Tibial nerve (tissue), 4 donors: Measurements from ENCODE around the gene PLCB2. TPM values are rescaled to one million over a fixed set of nuclear protein-coding genes. Genes with fewer than 3 reads are reported as not detected.

Experiments
- DNase-seq, 2 donors: peaks; one replicate each; pipeline ENCODE4 v3.0.0-alpha.2; 2019; ENCODE audit warnings: low spot score in 2 of 2
- H3K27ac ChIP-seq, 4 donors: fragments of 200-600 bp; sonication (generic) in 3 of 4; one replicate each; pipeline ENCODE4 v1.5.1; 2017 to 2019; ENCODE audit warnings: mild to moderate bottlenecking in 1 of 4
- H3K27me3 ChIP-seq, 2 donors: fragments of 200-600 bp; sonication (generic) in 1 of 2; one replicate each; pipeline versions ENCODE4 v1.5.1 to v1.6.0; 2017 to 2019
- H3K36me3 ChIP-seq, 3 donors: fragments of 200-600 bp; sonication (generic); one replicate each; pipeline ENCODE4 v1.5.1; 2018 to 2019
- H3K4me1 ChIP-seq, 4 donors: fragments of 200-600 bp; sonication (generic) in 3 of 4; one replicate each; pipeline ENCODE4 v1.5.1; 2017 to 2019
- H3K4me3 ChIP-seq, 4 donors: fragments of 200-600 bp; sonication (generic) in 3 of 4; one replicate each; pipeline ENCODE4 v1.5.1; 2017 to 2019; ENCODE audit warnings: mild to moderate bottlenecking in 1 of 4, moderate library complexity in 1 of 4
- H3K9me3 ChIP-seq, 4 donors: fragments of 200-600 bp; sonication (generic) in 3 of 4; one replicate each; pipeline ENCODE4 v1.5.1; 2017 to 2019
- CTCF ChIP-seq, 5 experiments: fragments of 200-600 bp in 3 of 5; fragments of 450-650 bp in 2 of 5; sonication (generic) in 3 of 5; IDR thresholded peaks; one replicate each; pipeline ENCODE4 v1.5.1; 2016 to 2019; ENCODE audit warnings: antibody characterized with exemption in 5 of 5, mild to moderate bottlenecking in 3 of 5, moderate library complexity in 2 of 5
- EP300 ChIP-seq, 2 donors: sonication (generic); formaldehyde crosslinking; IDR thresholded peaks; one replicate each; pipeline ENCODE4 v1.6.1; 2017; ENCODE audit warnings: antibody characterized with exemption in 2 of 2, mild to moderate bottlenecking in 1 of 2
- POLR2A ChIP-seq, 2 donors: fragments of 450-650 bp; IDR thresholded peaks; one replicate each; pipeline ENCODE4 v1.6.1; 2017; ENCODE audit warnings: antibody characterized with exemption in 2 of 2, mild to moderate bottlenecking in 2 of 2, moderate library complexity in 2 of 2
- WGBS, 2 donors: methylation state at CpG; one replicate each; pipeline ENCODE4 v1.1.5; 2018; 5-methylcytosine and 5-hydroxymethylcytosine counted together
- total RNA-seq, 4 donors: library from RNA; depleted of rRNA; stranded (reverse); fragments of >200 nt; gene quantifications; one replicate each; pipeline ENCODE4 v1.1.0, GENCODE V29; 2016

Gene PLCB2
- total RNA-seq, 4 donors from 2014 or later: 14.9 to 42.3 (median 17.0) TPM

GRCh38 chr15:40240619-40241221 is 67.0 kb downstream of the PLCB2 start:
- WGBS, 2 donors: 78 to 92% methylated on average over 9 to 10 of the region's 10 CpGs
- H3K27ac ChIP-seq: no peak overlapping the region
- no peak overlapping the region for H3K4me3 ChIP-seq
- DNase-seq: no peak
- no peaks in the 10 kb centered on the region for H3K9me3 ChIP-seq
- H3K27me3 ChIP-seq: peaks cover 0 to 25% of the 10 kb centered on the region in 2 donors
- peaks cover 0 to 13% (median 4%) of the 10 kb centered on the region in 4 donors for H3K4me1 ChIP-seq
- H3K36me3 ChIP-seq: no peaks in the 10 kb centered on the region
- no peak for TF ChIP-seq CTCF (IDR thresholded peaks at IDR 0.05)
- no peak for TF ChIP-seq POLR2A (IDR thresholded peaks at IDR 0.05)
- TF ChIP-seq EP300 (IDR thresholded peaks at IDR 0.05): no peak

- WGBS, 2 donors: 70 to 83% methylated on average over 12 of the region's 19 CpGs
- DNase-seq: no peak
- Histone ChIP-seq H3K4me3 (no peak overlapping the region), H3K36me3 (no peaks in the 10 kb centered on the region), H3K4me1 (peaks cover 0 to 13% (median 4%) of the 10 kb centered on the region in 4 donors), H3K27me3 (peaks cover 0 to 25% of the 10 kb centered on the region in 2 donors), H3K27ac (no peak overlapping the region), H3K9me3 (no peaks in the 10 kb centered on the region)
- TF ChIP-seq EP300 (IDR thresholded peaks at IDR 0.05) (no peak), POLR2A (IDR thresholded peaks at IDR 0.05) (no peak), CTCF (IDR thresholded peaks at IDR 0.05) (no peak)
Observed at GRCh38 chr15:40239693-40240618, 67.8 kb downstream of the PLCB2 start.

- no peak for DNase-seq
- peaks cover 0 to 13% (median 4%) of the 10 kb centered on the region in 4 donors for H3K4me1 ChIP-seq
- H3K27ac ChIP-seq: no peak overlapping the region
- H3K4me3 ChIP-seq: peak overlapping the region in 1 of 4 donors; percentile 40
- 18 to 31% methylated on average over 5 of the region's 5 CpGs for WGBS, 2 donors
- no peaks in the 10 kb centered on the region for H3K36me3 ChIP-seq
- TF ChIP-seq POLR2A (IDR thresholded peaks at IDR 0.05): no peak
- no peak for TF ChIP-seq EP300 (IDR thresholded peaks at IDR 0.05)
- no peak for TF ChIP-seq CTCF (IDR thresholded peaks at IDR 0.05)
- no peaks in the 10 kb centered on the region for H3K9me3 ChIP-seq
- peaks cover 0 to 25% of the 10 kb centered on the region in 2 donors for H3K27me3 ChIP-seq
Observed at GRCh38 chr15:40239404-40239692, 68.4 kb downstream of the PLCB2 start.

GRCh38 chr15:40238532-40239403 is 69.0 kb downstream of the PLCB2 start, which contains the start of gene PAK6:
PAK6 (plus strand) TSS chr15:40239063; CDS start chr15:40264786, 25,723 bp downstream.
- H3K4me3 ChIP-seq: peak within 1 kb of the TSS in 1 of 4 donors; percentile 40
- peaks cover 0 to 25% of the 10 kb centered on the region in 2 donors for H3K27me3 ChIP-seq
- peaks cover 0 to 13% (median 4%) of the 10 kb centered on the region in 4 donors for H3K4me1 ChIP-seq
- 9% methylated on average over 27 to 39 of the region's 39 CpGs for WGBS, 2 donors
- H3K9me3 ChIP-seq: no peaks in the 10 kb centered on the region
- no peak within 1 kb of the TSS for H3K27ac ChIP-seq
- H3K36me3 ChIP-seq: no peaks in the 10 kb centered on the region
- TF ChIP-seq POLR2A (IDR thresholded peaks at IDR 0.05) (no peak), CTCF (IDR thresholded peaks at IDR 0.05) (no peak), EP300 (IDR thresholded peaks at IDR 0.05) (no peak)
- no peak for DNase-seq

Other genes with a start within 250 kb of the PLCB2 start
- 1 to 10 TPM; 2.7 to 6.3 (median 4.2) TPM for gene BMF, start 199.1 kb downstream of the PLCB2 start, total RNA-seq
- gene BUB1B, start 146.9 kb downstream of the PLCB2 start, total RNA-seq: 1 to 10 TPM in 2 of 4 donors, under 1 TPM in 1, not detected in 1; 0.22 to 6.9 (median 3.9) TPM
- gene PAK6, start 68.9 kb downstream of the PLCB2 start, total RNA-seq: 1 to 10 TPM in 1 of 4 donors, under 1 TPM in 1, not detected in 2; 0.84 to 2.0 TPM
- not detected for gene ANKRD63, start 24.9 kb downstream of the PLCB2 start, total RNA-seq
- gene INAFM2, start 15.8 kb upstream of the PLCB2 start, total RNA-seq: 10 to 100 TPM; 13.8 to 25.9 (median 20.5) TPM
- 10 to 100 TPM; 19.3 to 22.8 (median 21.2) TPM for gene CCDC9B, start 33.0 kb upstream of the PLCB2 start, total RNA-seq
- not detected for gene PHGR1, start 43.1 kb upstream of the PLCB2 start, total RNA-seq
- under 1 TPM; under 0.01 to 0.22 (median 0.10) TPM for gene DISP2, start 50.3 kb upstream of the PLCB2 start, total RNA-seq
- 1 to 10 TPM; 3.3 to 7.1 (median 4.2) TPM for gene KNSTRN, start 74.8 kb upstream of the PLCB2 start, total RNA-seq
- 10 to 100 TPM; 62.8 to 88.6 (median 76.7) TPM for gene IVD, start 97.9 kb upstream of the PLCB2 start, total RNA-seq
- 10 to 100 TPM; 12.3 to 25.5 (median 16.2) TPM for gene BAHD1, start 133.0 kb upstream of the PLCB2 start, total RNA-seq
- gene CHST14, start 163.0 kb upstream of the PLCB2 start, total RNA-seq: 10 to 100 TPM in 3 of 4 donors, 1 to 10 TPM in 1; 5.7 to 27.8 (median 15.4) TPM